ENCODE results near the gene FTO. TPM values are rescaled to one million over a fixed set of nuclear protein-coding genes. Genes with fewer than 3 reads are reported as not detected.

FTO gene
- total and polyA plus RNA-seq, 4 donors: 12.2 to 145 (median 57.7) TPM

DNA sequence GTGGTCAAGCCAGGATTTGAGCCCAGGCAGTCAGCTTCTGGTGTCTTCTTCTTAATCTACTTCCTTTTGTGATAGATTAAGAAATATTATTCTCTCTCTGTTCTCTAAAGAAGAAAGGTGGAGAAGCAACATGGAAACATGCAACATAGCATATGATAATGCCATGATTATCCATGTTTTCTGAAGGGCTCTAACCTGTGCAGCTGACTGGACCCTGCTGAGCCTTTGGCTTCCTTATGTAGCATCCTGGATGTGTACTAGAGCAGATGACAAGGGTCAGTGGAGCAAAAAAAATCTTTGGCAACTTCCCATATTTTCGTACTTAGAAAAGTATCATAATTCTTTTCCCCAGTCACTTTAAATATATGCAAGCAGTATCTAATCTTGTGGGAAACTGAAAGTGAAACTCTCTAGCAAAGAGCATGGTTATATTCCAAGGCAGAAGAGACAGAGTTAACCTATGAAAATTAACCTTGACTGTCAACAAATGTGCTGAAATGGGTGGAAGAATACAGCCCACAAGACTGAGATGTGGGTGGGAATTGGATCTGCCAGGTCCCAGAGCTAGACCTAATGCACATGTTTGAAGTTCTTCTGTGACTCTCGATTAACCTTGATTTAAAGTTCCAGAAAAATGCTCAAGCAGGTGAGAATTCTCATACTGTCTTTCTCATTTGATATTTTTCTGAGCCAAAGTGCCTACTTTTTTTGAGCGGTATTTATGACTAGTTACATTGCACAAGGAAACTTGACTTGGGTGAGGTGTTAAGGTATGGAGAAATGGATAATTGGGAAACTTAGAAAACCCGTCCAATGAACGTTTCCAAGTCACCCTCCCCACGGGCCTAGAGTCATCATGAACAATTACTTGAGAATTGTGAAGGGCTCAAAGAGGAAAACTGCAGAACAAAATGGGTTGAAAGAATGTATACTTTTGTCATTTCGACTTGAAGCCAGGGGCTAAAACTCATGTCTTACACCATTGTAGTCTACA, 248.6 kb downstream of the FTO start:
- TF ChIP-seq, protein P1, sequence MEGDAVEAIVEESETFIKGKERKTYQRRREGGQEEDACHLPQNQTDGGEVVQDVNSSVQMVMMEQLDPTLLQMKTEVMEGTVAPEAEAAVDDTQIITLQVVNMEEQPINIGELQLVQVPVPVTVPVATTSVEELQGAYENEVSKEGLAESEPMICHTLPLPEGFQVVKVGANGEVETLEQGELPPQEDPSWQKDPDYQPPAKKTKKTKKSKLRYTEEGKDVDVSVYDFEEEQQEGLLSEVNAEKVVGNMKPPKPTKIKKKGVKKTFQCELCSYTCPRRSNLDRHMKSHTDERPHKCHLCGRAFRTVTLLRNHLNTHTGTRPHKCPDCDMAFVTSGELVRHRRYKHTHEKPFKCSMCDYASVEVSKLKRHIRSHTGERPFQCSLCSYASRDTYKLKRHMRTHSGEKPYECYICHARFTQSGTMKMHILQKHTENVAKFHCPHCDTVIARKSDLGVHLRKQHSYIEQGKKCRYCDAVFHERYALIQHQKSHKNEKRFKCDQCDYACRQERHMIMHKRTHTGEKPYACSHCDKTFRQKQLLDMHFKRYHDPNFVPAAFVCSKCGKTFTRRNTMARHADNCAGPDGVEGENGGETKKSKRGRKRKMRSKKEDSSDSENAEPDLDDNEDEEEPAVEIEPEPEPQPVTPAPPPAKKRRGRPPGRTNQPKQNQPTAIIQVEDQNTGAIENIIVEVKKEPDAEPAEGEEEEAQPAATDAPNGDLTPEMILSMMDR (IDR thresholded peaks at IDR 0.05; ENCODE audit: control extremely low read depth, extremely low read depth): no peak
- Histone ChIP-seq H3K27ac (ENCODE audit: low read depth in 1 of 2, low read length in 1 of 2) (no peak overlapping the region), H3K9me3 (ENCODE audit: control insufficient read depth in 4 of 4, insufficient read depth in 3 of 4, low read length in 3 of 4) (no peaks in the 10 kb centered on the region), H3K27me3 (ENCODE audit: control insufficient read depth in 3 of 3, insufficient read depth in 3 of 3, low read length in 2 of 3) (no peaks in the 10 kb centered on the region), H3K9ac (ENCODE audit: insufficient read depth in 1 of 2, low read length in 2 of 2) (no peak overlapping the region), H3K4me1 (ENCODE audit: control insufficient read depth in 5 of 5, insufficient read depth in 5 of 5, low read length in 5 of 5) (peaks cover 0 to 34% (median 5%) of the 10 kb centered on the region in 5 donors), H3K4me3 (no peak overlapping the region), H3K36me3 (ENCODE audit: control insufficient read depth in 4 of 4, insufficient read depth in 4 of 4, low read length in 4 of 4) (no peaks in the 10 kb centered on the region)
- DNase-seq (peak in 2 of 3 donors; percentile 53 to 74), ATAC-seq (ENCODE audit: insufficient read depth, low FRiP score) (peak; percentile 72)
- 63 to 73% methylated on average over 7 of the region's 7 CpGs for WGBS, 2 donors

DNA sequence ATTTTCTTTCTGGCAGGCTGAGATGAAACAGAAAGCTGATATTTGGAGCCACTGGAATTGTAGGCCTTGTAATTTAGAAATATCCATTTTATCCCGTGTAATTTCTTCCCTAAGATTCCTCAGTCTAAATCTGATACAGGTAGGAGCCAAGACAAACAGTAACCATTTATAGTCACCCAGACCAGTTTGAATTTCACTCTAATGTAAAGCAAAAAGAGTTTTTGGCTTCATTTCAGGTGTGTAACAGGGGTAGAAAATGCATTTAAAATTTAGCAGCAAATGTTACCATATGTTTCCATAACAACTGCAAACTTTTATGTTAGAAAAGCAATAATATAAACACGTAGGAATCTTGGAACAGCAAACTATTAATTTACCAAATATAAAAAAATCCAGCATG, 249.4 kb downstream of the FTO start:
- 79 to 90% methylated on average over 2 of the region's 2 CpGs for WGBS, 2 donors
- TF ChIP-seq, protein P1 (IDR thresholded peaks at IDR 0.05; ENCODE audit: control extremely low read depth, extremely low read depth): no peak
- H3K9me3 ChIP-seq (ENCODE audit: control insufficient read depth in 4 of 4, insufficient read depth in 3 of 4, low read length in 3 of 4): no peaks in the 10 kb centered on the region
- DNase-seq (no peak), ATAC-seq (ENCODE audit: insufficient read depth, low FRiP score) (no peak)
- no peak overlapping the region for H3K9ac ChIP-seq (ENCODE audit: insufficient read depth in 1 of 2, low read length in 2 of 2)
- H3K4me3 ChIP-seq: no peak overlapping the region
- no peak overlapping the region for H3K27ac ChIP-seq (ENCODE audit: low read depth in 1 of 2, low read length in 1 of 2)
- no peaks in the 10 kb centered on the region for H3K36me3 ChIP-seq (ENCODE audit: control insufficient read depth in 4 of 4, insufficient read depth in 4 of 4, low read length in 4 of 4)
- H3K4me1 ChIP-seq (ENCODE audit: control insufficient read depth in 5 of 5, insufficient read depth in 5 of 5, low read length in 5 of 5): peaks cover 0 to 32% (median 5%) of the 10 kb centered on the region in 5 donors
- no peaks in the 10 kb centered on the region for H3K27me3 ChIP-seq (ENCODE audit: control insufficient read depth in 3 of 3, insufficient read depth in 3 of 3, low read length in 2 of 3)

DNA sequence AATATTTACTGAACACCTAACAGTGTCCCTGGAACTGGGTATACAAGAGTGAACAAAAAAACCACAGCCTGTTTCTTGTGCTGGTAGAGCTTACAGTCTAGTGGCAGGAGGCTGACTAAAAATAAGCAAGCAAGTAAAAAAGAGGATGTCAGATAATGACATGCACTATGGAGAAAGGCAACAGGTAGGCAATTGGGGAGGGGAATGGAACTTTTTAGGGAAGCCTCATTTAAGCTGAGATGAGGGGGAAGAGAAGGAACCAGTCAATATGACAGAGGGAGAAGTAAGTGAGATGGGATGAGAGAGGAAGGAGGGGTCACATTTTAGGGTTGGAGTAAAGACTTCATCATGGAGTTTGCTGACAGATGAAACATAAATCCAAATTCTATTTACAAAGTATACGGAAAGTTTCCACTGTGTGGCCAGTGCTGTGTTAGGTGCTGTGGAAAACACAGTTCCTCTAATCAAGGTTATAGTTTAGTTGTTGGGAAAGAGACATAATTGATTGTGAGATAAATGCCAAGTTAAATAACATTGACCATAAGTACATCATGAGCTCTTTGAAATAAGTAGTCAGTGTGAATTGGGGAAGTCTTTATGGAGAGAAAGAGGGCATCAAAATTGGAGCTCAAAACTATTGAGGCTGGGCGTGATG, 251.4 kb downstream of the FTO start:
- H3K9me3 ChIP-seq (ENCODE audit: control insufficient read depth in 4 of 4, insufficient read depth in 3 of 4, low read length in 3 of 4): no peaks in the 10 kb centered on the region
- TF ChIP-seq, protein P1 (IDR thresholded peaks at IDR 0.05; ENCODE audit: control extremely low read depth, extremely low read depth): no peak
- H3K4me3 ChIP-seq: no peak overlapping the region
- no peaks in the 10 kb centered on the region for H3K27me3 ChIP-seq (ENCODE audit: control insufficient read depth in 3 of 3, insufficient read depth in 3 of 3, low read length in 2 of 3)
- H3K36me3 ChIP-seq (ENCODE audit: control insufficient read depth in 4 of 4, insufficient read depth in 4 of 4, low read length in 4 of 4): no peaks in the 10 kb centered on the region
- ATAC-seq (ENCODE audit: insufficient read depth, low FRiP score) (no peak), DNase-seq (no peak)
- 90 to 92% methylated on average over 2 of the region's 2 CpGs for WGBS, 2 donors
- H3K4me1 ChIP-seq (ENCODE audit: control insufficient read depth in 5 of 5, insufficient read depth in 5 of 5, low read length in 5 of 5): peaks cover 0 to 18% (median 0%) of the 10 kb centered on the region in 5 donors
- no peak overlapping the region for H3K27ac ChIP-seq (ENCODE audit: low read depth in 1 of 2, low read length in 1 of 2)
- no peak overlapping the region for H3K9ac ChIP-seq (ENCODE audit: insufficient read depth in 1 of 2, low read length in 2 of 2)
